Keratinocyte (primary cell): ENCODE measurements around the gene TRAPPC2L.

Experiments used
- EZH2 ChIP-seq: IDR thresholded peaks from one replicate; pipeline ENCODE4 v1.6.1; 2012; ENCODE audit warnings: inconsistent platforms, mild to moderate bottlenecking, low read length, moderate library complexity
- TF ChIP-seq, protein P1 (sequence below), 3 experiments: IDR thresholded peaks in 1 of 3; conservative IDR thresholded peaks in 1 of 3; optimal IDR thresholded peaks in 1 of 3; 2 replicates in 2 of 3; 3 replicates in 1 of 3; pipeline versions ENCODE3 to v1.5.1; 2011; ENCODE audit warnings: low read length in 3 of 3, mild to moderate bottlenecking in 3 of 3, moderate library complexity in 2 of 3, control low read depth in 1 of 3, inconsistent platforms in 1 of 3; ENCODE audit not compliant: insufficient read depth in 2 of 3; ENCODE audit errors: extremely low read depth in 1 of 3

GRCh38 chr16:88869673-88869980, 12.7 kb downstream of the TRAPPC2L start:
- TF ChIP-seq EZH2: no peak
- TF ChIP-seq, protein P1, sequence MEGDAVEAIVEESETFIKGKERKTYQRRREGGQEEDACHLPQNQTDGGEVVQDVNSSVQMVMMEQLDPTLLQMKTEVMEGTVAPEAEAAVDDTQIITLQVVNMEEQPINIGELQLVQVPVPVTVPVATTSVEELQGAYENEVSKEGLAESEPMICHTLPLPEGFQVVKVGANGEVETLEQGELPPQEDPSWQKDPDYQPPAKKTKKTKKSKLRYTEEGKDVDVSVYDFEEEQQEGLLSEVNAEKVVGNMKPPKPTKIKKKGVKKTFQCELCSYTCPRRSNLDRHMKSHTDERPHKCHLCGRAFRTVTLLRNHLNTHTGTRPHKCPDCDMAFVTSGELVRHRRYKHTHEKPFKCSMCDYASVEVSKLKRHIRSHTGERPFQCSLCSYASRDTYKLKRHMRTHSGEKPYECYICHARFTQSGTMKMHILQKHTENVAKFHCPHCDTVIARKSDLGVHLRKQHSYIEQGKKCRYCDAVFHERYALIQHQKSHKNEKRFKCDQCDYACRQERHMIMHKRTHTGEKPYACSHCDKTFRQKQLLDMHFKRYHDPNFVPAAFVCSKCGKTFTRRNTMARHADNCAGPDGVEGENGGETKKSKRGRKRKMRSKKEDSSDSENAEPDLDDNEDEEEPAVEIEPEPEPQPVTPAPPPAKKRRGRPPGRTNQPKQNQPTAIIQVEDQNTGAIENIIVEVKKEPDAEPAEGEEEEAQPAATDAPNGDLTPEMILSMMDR (optimal IDR thresholded peaks at IDR 0.05 in 1 of 3, IDR thresholded peaks at IDR 0.05 in 1 of 3, conservative IDR thresholded peaks at IDR 0.05 in 1 of 3; ENCODE audit: extremely low read depth in 1 of 3, insufficient read depth in 2 of 3, low read length in 3 of 3): no peak
